ENCODE data around the gene GPR142.

Gene GPR142

GRCh38 chr17:74345433-74346241 is 21.7 kb upstream of the GPR142 start:
- DNase-seq: no peak

- no peak for DNase-seq
Measured at GRCh38 chr17:74347646-74348045, 19.7 kb upstream of the GPR142 start.

- no peak for DNase-seq
Measured at GRCh38 chr17:74349120-74349519, 18.2 kb upstream of the GPR142 start.

GRCh38 chr17:74350486-74350885 is 16.8 kb upstream of the GPR142 start:
- no peak for DNase-seq

GRCh38 chr17:74351552-74352210 is 15.6 kb upstream of the GPR142 start:
- DNase-seq: no peak

- DNase-seq: no peak
Measured at GRCh38 chr17:74353446-74354060, 13.8 kb upstream of the GPR142 start.

GRCh38 chr17:74354123-74354522 is 13.2 kb upstream of the GPR142 start:
- no peak for DNase-seq

- no peak for DNase-seq
Measured at GRCh38 chr17:74354561-74354960, 12.7 kb upstream of the GPR142 start.

- no peak for DNase-seq
Measured at GRCh38 chr17:74355065-74355464, 12.2 kb upstream of the GPR142 start.

- DNase-seq: no peak
Measured at GRCh38 chr17:74356646-74357465, 10.4 kb upstream of the GPR142 start.

GRCh38 chr17:74357466-74357809 is 9.9 kb upstream of the GPR142 start:
- no peak for DNase-seq

GRCh38 chr17:74358697-74359096 is 8.6 kb upstream of the GPR142 start:
- DNase-seq: no peak

- no peak for DNase-seq
Measured at GRCh38 chr17:74359916-74360315, 7.4 kb upstream of the GPR142 start.

GRCh38 chr17:74360899-74361229 is 6.4 kb upstream of the GPR142 start:
- DNase-seq: no peak

- DNase-seq: peak; percentile 47
Measured at GRCh38 chr17:74361230-74362068, 5.9 kb upstream of the GPR142 start, which contains the start of gene BTBD17. TSS of gene BTBD17 (minus strand) at chr17:74361868. CDS start at chr17:74361819, 49 bp downstream.

- DNase-seq: no peak
Measured at GRCh38 chr17:74362069-74362405, 5.3 kb upstream of the GPR142 start.

GRCh38 chr17:74362810-74363498 is 4.4 kb upstream of the GPR142 start:
- DNase-seq: no peak

GRCh38 chr17:74368341-74369081 is 1.2 kb downstream of the GPR142 start:
- peak; percentile 46 for DNase-seq

GRCh38 chr17:74369221-74369620 is 1.9 kb downstream of the GPR142 start:
- no peak for DNase-seq

- no peak for DNase-seq
Measured at GRCh38 chr17:74369665-74370490, 2.6 kb downstream of the GPR142 start.
